Measurements from ENCODE around the gene P3R3URF.
A peak's percentile ranks its signal among the peaks of the same experiment; 100 is the strongest.

The P3R3URF gene

DNA sequence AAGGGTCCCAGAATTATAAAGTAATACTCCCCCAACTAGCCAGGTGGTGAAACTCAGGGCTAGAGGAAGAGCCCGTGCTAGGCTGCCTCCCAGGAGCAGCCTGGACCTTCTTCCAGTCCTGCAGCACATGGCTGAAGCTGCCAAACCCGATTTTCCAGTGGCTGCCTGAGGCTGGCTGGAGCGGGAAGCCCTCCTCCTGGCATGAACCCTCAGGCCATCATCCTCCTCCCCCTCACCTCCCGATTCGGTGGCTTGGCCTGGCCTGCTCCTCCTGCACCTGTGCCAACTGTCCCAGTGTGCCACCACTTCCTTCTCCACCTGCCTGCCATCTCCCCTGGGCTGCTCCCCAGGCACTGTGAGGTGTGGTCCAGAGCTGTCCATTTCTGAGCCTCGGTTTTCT, 4.4 kb downstream of the P3R3URF start:
- no peak for DNase-seq

DNA sequence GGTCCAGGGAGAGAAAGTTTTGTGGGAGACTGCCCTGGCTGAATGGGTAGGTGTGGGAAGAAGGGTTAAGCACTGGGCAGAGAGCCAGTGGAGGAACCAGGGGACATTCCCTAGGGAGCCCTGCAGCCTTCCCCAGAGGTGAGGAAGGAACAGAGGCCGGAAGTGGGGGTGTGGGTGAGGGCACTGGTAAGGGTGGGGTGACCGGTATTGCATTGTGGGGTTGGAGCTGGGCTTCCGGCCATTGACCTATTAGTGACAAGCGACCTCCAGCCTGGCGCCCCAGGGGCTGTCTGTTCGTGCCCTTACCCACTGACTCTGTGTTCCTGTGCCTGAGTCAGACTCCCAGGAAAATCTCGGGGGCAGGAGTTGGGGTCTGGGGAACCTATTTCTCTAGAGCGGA, 4.9 kb downstream of the P3R3URF start:
- no peak for DNase-seq

DNA sequence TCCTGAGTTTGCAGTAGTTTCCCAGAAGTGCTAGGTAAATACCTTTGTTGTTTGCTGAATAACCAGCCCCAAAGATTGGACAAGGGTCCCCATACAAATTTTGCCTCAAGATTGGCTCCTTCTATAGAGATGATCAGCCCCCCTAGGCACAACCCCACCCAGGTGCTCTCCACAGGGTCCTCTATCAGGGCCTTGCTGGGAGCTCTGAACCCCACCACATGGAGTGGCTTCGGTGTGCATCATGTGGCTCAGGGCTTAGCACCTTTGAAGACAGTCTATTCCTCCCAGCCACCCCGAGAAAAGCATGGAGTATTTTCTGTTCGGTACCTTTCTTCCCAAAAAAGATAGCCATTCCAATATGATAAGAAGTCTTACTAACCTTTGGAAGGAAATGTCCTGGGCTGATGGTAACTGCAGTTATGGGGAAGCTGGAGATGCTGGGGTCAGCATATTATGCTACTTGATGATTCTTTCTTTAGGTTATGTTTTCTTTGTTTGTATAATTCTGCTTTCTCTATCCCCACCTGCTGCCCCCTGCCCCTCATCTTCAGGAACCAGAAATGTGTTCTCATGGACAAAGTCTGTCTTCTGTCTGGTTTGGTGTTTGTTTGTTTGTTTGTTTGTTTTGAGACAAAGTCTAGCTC, 6.4 kb downstream of the P3R3URF start:
- DNase-seq = no peak

DNA sequence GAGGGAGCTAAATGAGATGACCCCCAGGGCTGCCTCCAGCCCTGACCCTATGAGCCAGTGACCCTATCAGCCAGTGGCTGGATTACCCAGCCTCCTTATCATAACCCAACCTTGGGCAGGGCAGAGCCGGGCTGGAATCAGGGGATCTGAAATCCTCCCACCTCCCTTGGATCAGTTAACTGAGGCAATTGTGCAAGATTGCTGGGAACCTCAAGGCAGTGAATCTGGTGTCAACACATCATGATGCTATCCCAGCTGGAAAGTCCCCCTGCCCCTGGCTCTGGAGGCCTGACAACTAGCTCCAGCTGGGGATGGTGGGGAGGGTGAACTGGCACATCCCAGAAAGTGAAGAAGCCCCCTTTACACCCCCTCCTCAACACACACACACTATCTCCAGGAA, 7.8 kb downstream of the P3R3URF start:
- DNase-seq = no peak

DNA sequence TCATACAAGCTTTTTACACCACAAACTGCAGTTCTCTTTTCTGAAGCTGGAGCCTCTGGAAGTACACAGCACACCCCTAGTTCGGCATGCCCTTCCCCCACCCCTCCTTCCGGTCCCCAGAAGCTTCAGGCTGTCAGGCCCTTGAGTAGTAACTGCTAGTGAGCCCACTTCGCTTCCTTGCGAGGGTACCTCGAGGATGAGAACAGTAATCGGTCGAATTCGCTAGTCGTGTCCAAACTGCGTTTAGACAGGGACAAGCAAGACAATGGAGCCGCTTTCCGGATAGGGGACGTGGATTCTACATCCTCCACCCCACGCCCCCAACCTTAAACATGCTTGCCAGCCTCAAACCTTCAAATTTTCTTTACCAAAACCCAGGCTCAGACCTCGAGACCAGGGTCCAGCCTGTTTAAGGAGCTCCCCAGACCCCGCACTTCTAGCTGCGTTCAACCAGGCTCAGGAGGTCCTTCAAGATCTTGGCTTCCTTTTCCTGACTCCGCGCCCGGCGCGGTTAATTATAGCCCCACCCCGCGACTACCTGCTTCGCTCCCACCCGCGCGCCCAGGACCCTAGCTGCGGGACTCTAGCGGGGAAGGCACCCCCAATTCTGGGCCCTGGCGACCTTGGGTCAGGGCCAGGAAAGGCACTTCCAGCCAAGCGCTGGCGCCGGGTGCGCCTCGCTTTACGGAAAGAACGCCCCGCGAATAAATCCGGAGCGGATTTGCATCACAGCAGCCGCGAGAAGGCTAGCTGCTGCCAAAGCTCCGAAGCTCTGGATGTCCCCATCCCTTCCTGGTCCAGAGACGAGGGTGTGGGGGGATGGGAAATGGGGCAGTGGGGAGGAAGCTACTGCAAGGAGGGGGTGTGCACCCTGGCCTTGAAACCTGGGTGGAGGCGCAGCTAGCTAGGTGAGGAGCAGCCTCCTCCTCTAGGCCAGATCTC, 9.5 kb downstream of the P3R3URF start:
- peak; percentile 45 to 52 for DNase-seq

DNA sequence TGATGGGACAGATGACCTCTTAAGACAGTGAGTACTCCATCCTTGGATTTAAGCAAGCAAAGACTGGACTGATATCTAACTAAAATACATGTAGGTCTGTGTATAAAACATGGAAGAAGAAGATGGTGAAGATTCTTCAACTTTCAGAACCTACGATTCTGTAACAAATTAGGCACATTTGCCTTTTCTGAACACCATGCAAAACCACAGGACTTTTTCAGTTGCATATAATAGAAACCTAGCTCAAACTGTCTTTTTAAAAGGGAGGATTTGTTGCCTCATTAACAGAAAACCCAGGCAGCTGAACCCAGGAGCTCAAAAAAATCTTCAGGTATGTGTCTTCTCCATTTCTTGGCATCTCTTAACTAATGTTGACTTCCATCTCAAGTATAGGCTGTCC, 16.1 kb downstream of the P3R3URF start:
- DNase-seq = no peak

DNA sequence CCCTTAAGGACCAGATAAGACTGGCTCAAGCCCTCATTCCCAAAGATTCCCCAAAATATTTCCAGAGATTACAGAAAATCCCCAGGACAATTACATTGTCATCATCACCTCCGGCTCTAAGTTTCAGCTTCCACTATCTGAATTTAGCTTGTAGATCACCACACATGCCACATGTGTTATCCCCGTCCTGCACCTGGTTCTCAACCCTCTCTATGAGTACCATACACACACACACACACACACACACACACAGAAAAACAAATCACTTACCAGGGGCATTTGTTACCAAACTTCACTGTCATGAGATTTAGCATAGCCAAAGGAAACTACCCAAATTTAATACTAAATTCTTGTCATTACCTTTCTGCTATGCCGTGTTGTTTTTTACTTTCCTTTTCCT, 16.8 kb downstream of the P3R3URF start:
- DNase-seq = no peak

DNA sequence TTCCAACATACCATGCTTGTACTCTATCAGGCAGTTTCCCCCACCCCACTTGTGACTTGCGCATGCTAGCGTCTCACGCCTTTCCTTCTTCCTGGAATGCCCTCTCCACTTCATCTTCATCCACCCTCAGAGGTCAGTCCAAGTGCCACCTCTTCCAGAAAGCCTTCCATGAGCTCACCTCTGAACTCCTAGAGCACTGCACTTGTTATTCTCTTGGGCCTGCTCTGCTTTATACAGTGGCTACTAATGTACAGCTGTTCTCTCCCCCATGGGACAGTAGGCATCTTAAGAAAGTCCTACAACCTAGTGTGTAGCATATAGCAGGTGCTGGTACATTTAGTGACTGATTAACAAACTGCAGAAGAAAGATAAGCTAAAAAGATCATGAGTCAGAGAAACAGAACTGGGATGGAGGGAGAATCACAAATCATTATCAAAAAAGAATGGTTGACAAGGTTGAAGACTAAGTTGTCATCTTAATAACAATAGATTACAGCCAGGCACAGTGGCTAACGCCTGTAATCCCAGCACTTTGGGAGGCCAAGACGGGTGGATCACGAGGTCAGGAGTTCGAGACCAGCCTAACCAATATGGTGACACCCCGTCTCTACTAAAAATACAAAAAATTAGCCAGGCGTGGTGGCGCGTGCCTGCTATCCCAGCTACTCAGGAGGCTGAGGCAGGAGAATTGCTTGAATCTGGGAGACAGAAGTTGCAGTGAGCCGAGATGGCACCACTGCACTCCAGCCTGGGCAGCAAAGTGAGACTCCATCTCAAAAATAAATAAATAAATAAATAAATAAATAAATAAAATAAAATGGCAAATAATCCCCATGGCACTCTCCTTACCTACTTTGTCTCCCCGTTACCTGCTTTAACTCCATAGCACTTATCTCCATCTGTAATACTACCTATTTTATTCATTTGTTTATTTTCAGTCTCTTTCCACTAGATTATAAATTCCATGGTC, 17.7 kb downstream of the P3R3URF start:
- DNase-seq = no peak

DNA sequence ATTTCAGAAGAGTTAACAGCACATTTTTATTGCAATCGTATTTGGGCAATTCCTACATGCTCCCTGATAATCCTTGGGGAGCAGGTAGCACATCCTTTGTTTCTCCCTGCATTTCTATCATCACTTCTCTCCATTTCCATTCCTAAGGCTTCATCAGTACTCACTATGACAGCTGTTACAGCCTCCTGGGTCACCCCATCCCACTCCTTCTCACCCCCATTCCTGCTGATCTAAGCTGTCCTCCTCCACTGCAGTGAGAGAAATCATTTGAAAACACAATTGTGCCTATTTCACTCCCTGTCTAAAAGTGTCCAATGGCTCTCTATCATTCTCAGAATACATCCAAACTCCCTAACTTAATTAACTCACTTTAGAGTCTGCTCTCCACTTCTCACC, 18.4 kb downstream of the P3R3URF start:
- no peak for DNase-seq

DNA sequence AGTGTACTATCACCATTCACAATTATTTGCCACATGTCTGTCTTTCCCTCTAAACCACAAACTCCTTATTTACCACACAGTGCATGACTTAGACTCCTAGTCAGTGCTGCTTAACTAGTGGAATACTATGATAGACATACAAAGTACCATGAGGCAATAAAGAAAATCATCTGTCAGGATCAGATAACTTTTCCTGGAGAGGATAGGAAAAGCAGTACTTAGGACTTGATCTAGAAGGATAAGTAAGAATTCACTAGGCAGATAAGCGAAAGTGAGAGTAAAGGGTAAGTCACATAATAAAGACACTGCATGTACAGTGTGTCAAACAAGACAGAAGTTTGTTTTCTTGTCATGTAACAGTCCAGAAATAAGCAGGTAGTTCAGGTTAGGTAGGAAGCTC, 22.6 kb downstream of the P3R3URF start:
- no peak for DNase-seq

DNA sequence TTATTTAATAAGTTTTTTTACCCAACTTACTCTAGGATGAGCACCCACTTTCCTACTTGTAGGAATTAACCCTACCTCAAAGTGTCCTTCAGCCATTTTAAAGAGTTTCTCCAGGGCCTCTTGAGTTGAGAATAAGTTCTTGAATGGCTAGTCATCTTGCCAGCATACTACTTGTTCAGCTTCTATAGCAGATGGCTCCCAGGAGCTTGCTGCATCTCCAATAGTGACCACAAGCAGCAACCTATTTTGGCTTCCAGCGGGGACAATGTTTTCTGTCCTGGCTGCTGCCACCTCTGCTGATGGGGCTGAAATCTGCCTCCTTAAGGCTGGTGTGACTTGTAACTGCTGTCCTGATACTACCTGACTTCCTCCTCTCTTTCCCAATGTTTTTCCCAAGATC, 23.1 kb downstream of the P3R3URF start:
- no peak for DNase-seq

DNA sequence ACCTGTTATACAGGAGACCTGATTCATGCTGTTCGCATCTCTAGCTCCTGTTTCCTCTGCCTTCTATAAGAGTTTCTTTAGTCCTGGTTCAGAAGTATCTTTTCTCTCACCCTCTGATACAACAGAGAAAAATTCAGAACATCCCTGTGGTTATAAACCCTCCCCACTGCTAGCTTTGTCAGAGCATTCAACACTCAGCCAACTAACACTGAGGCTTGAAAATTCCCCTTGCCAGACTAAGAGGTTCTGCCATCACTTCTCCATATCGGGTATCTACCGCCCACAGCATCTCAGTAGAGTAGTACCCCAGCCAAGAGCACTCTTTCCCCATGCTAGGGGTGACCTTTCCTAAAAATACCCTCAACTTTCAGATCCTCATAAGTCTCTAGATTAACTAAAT, 24.3 kb downstream of the P3R3URF start:
- no peak for DNase-seq

DNA sequence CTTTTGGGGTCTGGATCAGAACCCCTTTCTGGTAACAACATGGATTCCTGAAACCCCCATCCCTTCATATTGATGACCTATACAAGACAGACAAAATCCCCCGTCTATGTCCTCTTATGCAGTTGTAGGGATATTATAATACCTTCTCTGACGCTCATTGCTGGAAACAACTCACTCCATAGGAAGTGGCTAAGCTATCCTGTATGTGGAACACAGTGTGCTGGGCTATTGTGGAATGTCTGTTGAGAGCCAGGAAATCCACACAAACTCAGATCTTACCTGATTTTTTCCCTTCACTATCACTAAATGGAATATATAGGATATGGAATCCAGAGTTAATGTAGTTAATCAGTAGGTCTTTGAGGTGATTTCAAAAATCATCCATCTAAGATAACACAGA, 26.2 kb downstream of the P3R3URF start:
- DNase-seq = no peak

DNA sequence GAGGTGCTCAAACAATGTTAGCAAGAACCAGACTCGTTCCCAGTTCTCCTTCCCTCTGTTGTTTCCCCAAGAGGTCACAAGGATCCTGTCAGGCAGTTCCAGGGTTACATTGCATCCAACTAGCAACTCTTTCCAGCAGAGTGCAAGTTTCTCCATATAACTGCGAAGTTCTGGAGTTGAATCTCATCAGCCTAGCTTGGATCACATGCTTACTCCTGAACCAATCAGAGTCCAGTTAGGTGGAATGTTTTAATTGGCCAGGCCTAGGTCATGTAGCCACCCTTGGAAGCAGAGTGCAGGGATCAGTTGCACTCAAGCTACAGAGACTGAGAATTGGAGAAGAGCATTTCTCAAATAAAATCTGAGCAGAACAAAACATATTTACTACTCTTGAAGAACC, 28.0 kb downstream of the P3R3URF start:
- DNase-seq = no peak

DNA sequence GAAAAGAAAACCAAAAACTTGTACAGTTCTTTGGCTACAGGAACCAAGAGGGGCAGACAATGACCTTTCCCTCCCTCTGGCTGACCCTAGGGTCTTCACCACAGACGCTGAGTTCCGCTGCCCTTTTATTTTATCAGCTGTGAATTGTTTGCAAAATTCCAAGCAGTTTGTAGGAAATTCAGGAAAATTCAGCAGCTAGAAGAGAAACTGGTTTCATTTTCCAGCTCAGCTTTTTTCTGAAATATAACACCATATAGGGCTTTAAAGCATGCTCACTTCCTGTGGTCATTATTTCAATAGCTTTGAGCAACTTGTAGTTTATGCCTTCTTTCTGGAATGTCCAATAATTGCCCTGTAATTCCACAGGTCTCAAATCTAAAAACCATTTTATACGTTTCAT, 38.4 kb downstream of the P3R3URF start:
- no peak for DNase-seq

DNA sequence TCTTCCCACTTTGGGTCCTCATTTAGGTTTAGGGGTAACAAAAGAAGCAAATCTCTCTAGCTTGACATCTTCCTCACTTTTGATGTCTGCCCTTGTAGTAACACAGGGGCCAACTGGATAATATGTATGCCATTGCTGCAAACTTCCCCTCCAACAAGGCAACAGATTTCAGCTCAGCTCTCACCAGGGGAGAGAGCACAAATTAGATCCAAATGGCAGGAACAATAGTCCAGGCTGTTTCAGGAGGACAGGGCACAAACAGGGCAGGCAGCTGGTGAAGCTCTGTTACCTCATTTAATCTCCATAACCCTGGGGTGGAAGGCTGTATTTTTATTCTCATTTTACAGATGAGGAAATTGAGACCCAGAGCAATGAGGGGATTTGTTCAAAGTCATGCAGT, 39.6 kb downstream of the P3R3URF start:
- no peak for DNase-seq

DNA sequence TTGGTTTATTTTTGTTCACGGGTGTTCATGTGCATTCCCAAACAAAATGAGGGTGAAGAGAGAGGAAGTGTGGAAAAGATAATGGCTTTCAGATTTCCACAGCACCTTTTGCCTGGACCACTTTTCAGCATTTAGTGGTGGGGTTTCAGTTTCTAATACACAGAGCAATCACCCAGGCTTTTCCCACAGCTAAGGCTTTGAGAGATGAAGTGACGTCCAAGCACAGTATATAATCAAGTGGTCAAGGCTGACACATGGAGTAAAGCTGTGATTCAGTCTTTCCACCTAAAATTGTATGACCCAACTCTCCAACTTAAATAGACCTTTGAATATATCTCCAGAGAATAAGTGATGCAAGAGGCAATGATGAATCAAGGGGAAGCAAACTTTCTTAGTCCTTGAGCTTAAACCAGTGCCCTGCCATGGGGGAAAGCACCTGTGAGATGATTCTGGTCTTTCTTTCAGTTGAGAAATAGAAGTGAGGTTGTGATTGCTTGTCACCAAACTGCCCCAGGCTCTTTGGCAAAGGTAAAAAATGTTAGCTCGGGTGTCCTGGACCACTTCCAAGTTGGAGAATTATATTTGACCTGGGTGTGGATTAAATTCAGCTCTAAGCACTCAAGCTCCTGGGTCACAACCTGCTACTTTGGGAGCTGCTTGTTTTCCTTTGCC, 41.5 kb downstream of the P3R3URF start:
- no peak for DNase-seq

DNA sequence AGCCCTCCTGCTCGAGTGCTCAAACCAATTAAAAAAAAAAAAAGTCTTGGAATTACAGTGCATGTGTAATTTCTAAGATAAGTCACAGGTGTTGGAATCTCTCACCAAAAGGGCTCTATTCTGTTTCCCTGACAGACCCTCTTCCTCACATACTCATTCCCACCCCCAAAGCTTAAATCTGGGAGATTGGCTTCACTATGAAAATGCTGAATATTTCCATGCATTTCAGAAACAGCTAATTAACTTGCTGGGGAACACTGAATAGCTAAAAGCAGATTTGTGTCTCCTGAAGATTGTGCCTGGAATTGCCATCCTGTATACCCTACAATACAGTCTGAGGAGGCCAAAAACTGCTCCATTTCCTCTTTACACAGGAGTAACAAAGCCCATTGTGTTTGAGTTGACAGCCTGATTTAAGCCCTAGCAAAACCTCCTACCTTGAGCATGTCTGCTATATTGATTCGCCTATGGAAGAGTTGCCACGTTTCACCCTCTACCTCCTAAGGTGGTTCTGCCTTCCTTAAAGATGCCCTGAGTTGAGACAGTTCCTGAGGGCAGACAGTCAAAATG, 42.4 kb downstream of the P3R3URF start:
- no peak for DNase-seq

DNA sequence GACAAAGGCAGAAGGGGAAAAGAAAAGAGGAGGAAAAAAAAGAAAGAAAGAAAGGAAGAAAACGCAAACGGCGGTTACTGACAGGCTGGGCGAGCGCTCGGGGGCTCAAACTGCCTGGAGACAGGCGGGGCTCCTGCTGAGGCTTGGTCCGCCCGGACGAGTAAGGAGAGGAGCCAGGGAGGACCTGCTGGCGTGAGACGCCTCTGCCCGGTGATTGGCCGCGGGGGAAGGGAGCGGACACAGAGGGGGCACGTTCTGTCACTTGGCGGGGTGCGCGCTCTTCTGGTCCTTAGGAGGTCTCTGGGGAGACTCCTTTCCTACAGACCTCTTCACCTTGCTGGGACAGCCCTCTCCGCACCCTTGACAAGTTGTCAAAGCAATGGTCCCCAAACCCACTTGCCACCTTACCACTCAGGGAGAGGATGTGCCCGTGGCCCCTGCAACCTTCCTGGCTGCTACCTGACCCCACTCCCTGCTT, 43.1 kb downstream of the P3R3URF start:
- no peak for DNase-seq

DNA sequence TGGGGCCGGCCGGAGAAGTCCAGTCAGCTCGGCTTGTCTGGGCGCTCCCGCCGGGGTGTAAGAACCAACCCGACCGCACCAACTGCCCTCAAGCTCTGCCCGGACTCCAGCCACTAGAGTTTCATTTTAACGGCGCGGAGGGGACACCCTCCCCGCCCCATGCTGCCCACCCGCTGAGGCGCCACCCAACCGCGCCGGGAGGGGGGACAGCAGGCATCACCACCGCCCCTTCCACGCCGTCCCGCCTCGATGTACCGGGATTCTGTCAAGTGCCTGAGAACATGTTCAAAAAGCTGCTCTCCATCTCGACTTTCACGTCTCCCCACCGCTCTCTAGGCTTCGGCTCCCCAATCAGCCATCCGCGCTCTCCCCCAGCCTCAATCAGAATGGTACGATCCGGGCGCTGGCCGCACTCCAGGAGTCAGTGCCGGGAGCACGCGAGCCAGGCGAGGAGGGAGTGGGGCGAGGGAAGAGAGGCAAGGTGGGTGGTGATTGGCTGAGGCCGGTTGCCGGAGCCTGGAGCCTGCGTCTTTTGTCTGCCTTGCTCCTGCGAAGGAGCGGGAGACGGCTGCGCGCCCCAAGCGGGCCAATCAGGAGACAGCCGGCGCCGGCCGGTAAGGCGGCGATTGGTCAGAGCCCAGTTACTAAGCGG, 43.6 kb downstream of the P3R3URF start, which contains the start of gene PIK3R3:
Gene PIK3R3, minus strand, starts transcription at position 101 of the 652 bp plus-strand sequence. CDS start 677 bp downstream, outside the sequence.
- DNase-seq = peak; percentile 91 to 93
